Measurements from ENCODE around the gene PC. TPM values are rescaled to one million over a fixed set of nuclear protein-coding genes. Genes with fewer than 3 reads are reported as not detected.

Gene PC
- total and polyA plus RNA-seq, 9 of the 15 experiments (the other 6 are each of a cell fraction or from before 2014, with no cell fraction given): 0.94 to 38.0 (median 8.7) TPM

- FAIRE-seq (no peak), DNase-seq (ENCODE audit: extremely low read depth in 1 of 4, low spot score in 3 of 4) (no peak), ATAC-seq (no peak)
- Histone ChIP-seq H3K79me2 (ENCODE audit: control insufficient read depth, insufficient read depth, low read length) (no peaks in the 10 kb centered on the region), H3K27ac (ENCODE audit: extremely low read depth, low read depth, low read length) (no peak overlapping the region), H3K36me3 (ENCODE audit: control insufficient read depth, insufficient read depth, low read length) (no peaks in the 10 kb centered on the region), H3K9me3 (replicated peaks; ENCODE audit: control insufficient read depth, insufficient read depth, low read depth, low read length) (no peaks in the 10 kb centered on the region), H2AFZ (ENCODE audit: low read depth, low read length) (no peak overlapping the region), H3K9me1 (ENCODE audit: control insufficient read depth, insufficient read depth, low read length) (no peaks in the 10 kb centered on the region), H4K20me1 (replicated peaks; ENCODE audit: control insufficient read depth, insufficient read depth, low read length) (no peaks in the 10 kb centered on the region), H3K9ac (ENCODE audit: insufficient read depth in 1 of 2, low read depth in 2 of 2, low read length in 2 of 2) (no peak overlapping the region), H3K27me3 (ENCODE audit: control insufficient read depth in 2 of 2, insufficient read depth in 2 of 2, low read length in 2 of 2) (no peaks in the 10 kb centered on the region), H3K4me2 (ENCODE audit: insufficient read depth, low read length) (no peak overlapping the region), H3K4me1 (replicated peaks in 1 of 2; ENCODE audit: control insufficient read depth in 2 of 2, insufficient read depth in 2 of 2, low read length in 2 of 2) (no peaks in the 10 kb centered on the region), H3K4me3 (no peak overlapping the region)
- ChIA-PET POLR2A (interaction anchor here (0.9 to 1.1 kb wide), 2 partner anchors 33 to 43 kb away, joined by 3 to 4 read pairs; no protein-coding TSS in a partner anchor), CTCF (ENCODE audit: low intra/inter-chr PET ratio) (no interaction called here)
- no TSS peak for BruUV-seq (replicated peaks)
- in situ Hi-C loops (cut with MboI): no loop called here
- WGBS (ENCODE audit: insufficient coverage, low coverage, missing lambda C conversion rate): 65% methylated on average over 5 of the region's 5 CpGs
- intact Hi-C loops (cut with micrococcal nuclease): no loop called here
- TF ChIP-seq UBTF (IDR thresholded peaks at IDR 0.05; ENCODE audit: borderline replicate concordance in 1 of 2, low read depth in 2 of 2, low read length in 2 of 2) (no peak), HINFP (tag; conservative IDR thresholded peaks at IDR 0.05; ENCODE audit: low read depth) (no peak), HMBOX1 (IDR thresholded peaks at IDR 0.05) (no peak), SLC30A9 (CRISPR knock-in tag; IDR thresholded peaks at IDR 0.05) (no peak), TCF7 (IDR thresholded peaks at IDR 0.05; ENCODE audit: borderline replicate concordance) (no peak), NFRKB (IDR thresholded peaks at IDR 0.05; ENCODE audit: low read depth) (no peak), HMGXB4 (CRISPR knock-in tag; IDR thresholded peaks at IDR 0.05) (no peak), ZFP1 (CRISPR knock-in tag; IDR thresholded peaks at IDR 0.05) (no peak), NONO (IDR thresholded peaks at IDR 0.05; ENCODE audit: low read depth in 2 of 2, low read length in 1 of 2) (no peak), SRF (CRISPR knock-in tag; IDR thresholded peaks at IDR 0.05) (no peak), ID3 (CRISPR knock-in tag; IDR thresholded peaks at IDR 0.05) (no peak), ID3 (tag; IDR thresholded peaks at IDR 0.05) (no peak), SMARCB1 (IDR thresholded peaks at IDR 0.05; ENCODE audit: insufficient read length, low read depth) (no peak), ZNF311 (CRISPR knock-in tag; IDR thresholded peaks at IDR 0.05) (no peak), SMARCA5 (IDR thresholded peaks at IDR 0.05) (no peak)
Observed at GRCh38 chr11:66800720-66801428, 157.3 kb downstream of the PC start.
